GM19240 (cell line): ENCODE data around the gene CYLC1.

Source experiments
- DNase-seq: peaks from one replicate; pipeline ENCODE4 v3.0.0; 2011; ENCODE audit warnings: low spot score; ENCODE audit not compliant: insufficient read length

Gene CYLC1

GRCh38 chrX:83860846-83861245 lies at the start of gene CYLC1:
CYLC1 (plus strand) TSS chrX:83861146; CDS start chrX:83861183, 37 bp downstream.
- DNase-seq = no peak

GRCh38 chrX:83819304-83819703 lies 41.6 kb upstream of the CYLC1 start:
- no peak for DNase-seq

GRCh38 chrX:83829874-83830273 lies 31.1 kb upstream of the CYLC1 start:
- DNase-seq = no peak

- peak; percentile 21 for DNase-seq
Measured at GRCh38 chrX:83845397-83845796, 15.5 kb upstream of the CYLC1 start.

- no peak for DNase-seq
Measured at GRCh38 chrX:83847339-83847738, 13.6 kb upstream of the CYLC1 start.

- no peak for DNase-seq
Measured at GRCh38 chrX:83888585-83888984, 27.6 kb downstream of the CYLC1 start.

- no peak for DNase-seq
Measured at GRCh38 chrX:83892433-83892832, 31.5 kb downstream of the CYLC1 start.

GRCh38 chrX:83906921-83907320 lies 46.0 kb downstream of the CYLC1 start:
- no peak for DNase-seq

GRCh38 chrX:83916525-83916924 lies 55.6 kb downstream of the CYLC1 start:
- no peak for DNase-seq

- DNase-seq = no peak
Measured at GRCh38 chrX:83934220-83934619, 73.3 kb downstream of the CYLC1 start.
